SU-DHL-6 (cell line): ENCODE measurements around the gene PORCN.

Source experiments
- EZH2phosphoT487 ChIP-seq: fragments of 200-600 bp; sonication (generic), shearing (Covaris generic); conservative IDR thresholded peaks from 2 replicates; pipeline ENCODE4 v1.6.1; 2018; ENCODE audit warnings: mild to moderate bottlenecking, antibody characterized with exemption, low read length, moderate library complexity, mixed read lengths
- TF ChIP-seq, protein P1 (sequence below): fragments of 200-600 bp; sonication (generic); IDR thresholded peaks from one replicate; pipeline ENCODE4 v1.5.1; 2017; ENCODE audit warnings: antibody characterized with exemption, mild to moderate bottlenecking, low read length, moderate library complexity; ENCODE audit not compliant: insufficient read depth, poor library complexity, severe bottlenecking

DNA sequence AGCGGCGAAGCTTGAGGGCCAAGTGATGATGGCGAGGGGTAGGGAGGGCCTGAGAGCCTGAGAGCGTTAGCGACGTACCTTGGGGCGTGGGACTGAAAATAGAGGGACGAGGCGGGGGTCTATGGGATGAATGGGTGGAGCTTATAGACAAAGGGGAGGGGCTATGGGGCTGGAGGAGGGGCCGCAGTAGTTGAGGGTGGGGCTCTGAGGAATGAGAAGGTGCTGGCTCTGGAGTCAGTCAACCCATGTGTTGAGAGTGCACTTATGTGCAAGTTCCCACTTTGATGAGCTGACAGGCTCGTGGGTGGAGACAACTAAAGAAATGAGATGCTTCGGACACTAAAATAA is 31.2 kb downstream of the PORCN start:
- TF ChIP-seq, protein P1, sequence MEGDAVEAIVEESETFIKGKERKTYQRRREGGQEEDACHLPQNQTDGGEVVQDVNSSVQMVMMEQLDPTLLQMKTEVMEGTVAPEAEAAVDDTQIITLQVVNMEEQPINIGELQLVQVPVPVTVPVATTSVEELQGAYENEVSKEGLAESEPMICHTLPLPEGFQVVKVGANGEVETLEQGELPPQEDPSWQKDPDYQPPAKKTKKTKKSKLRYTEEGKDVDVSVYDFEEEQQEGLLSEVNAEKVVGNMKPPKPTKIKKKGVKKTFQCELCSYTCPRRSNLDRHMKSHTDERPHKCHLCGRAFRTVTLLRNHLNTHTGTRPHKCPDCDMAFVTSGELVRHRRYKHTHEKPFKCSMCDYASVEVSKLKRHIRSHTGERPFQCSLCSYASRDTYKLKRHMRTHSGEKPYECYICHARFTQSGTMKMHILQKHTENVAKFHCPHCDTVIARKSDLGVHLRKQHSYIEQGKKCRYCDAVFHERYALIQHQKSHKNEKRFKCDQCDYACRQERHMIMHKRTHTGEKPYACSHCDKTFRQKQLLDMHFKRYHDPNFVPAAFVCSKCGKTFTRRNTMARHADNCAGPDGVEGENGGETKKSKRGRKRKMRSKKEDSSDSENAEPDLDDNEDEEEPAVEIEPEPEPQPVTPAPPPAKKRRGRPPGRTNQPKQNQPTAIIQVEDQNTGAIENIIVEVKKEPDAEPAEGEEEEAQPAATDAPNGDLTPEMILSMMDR, result no peak
- TF ChIP-seq EZH2phosphoT487, result no peak
